GM23338 (cell line): Measurements from ENCODE around the gene F2RL3. TPM values are rescaled to one million over a fixed set of nuclear protein-coding genes. Genes with fewer than 3 reads are reported as not detected.

Source experiments
- ATAC-seq: fragments of 200-7000 bp; cut with Tn5 transposase; 3 replicates; pipeline ENCODE4 v1.9.1; 2020
- DNase-seq: peaks from one replicate; pipeline ENCODE4 v3.0.0-alpha.2; 2015; ENCODE audit warnings: low spot score
- H2AFZ ChIP-seq: fragments of 200-600 bp; sonication (generic); 2 replicates; pipeline ENCODE4 v1.8.0; 2016; ENCODE audit warnings: antibody characterized with exemption, mild to moderate bottlenecking, moderate library complexity
- H3F3A ChIP-seq: fragments of 200-600 bp; sonication (generic); replicated peaks from 2 replicates; pipeline ENCODE4 v1.8.0; 2017; ENCODE audit warnings: antibody characterized with exemption, mixed run types, low read depth
- H3K27ac ChIP-seq: fragments of 200-600 bp; sonication (generic); 2 replicates; pipeline ENCODE4 v1.6.1; 2016; ENCODE audit warnings: low read depth
- H3K27me3 ChIP-seq: fragments of 200-600 bp; sonication (generic); 2 replicates; pipeline ENCODE4 v1.8.0; 2016; ENCODE audit warnings: mild to moderate bottlenecking, mixed run types, moderate library complexity; ENCODE audit not compliant: insufficient read depth
- H3K36me3 ChIP-seq: fragments of 200-600 bp; sonication (generic); 2 replicates; pipeline ENCODE4 v1.8.0; 2016; ENCODE audit warnings: mild to moderate bottlenecking; ENCODE audit not compliant: insufficient read depth
- H3K4me1 ChIP-seq: fragments of 200-600 bp; sonication (generic); 2 replicates; pipeline ENCODE4 v1.8.0; 2016; ENCODE audit warnings: mild to moderate bottlenecking, moderate library complexity; ENCODE audit not compliant: insufficient read depth
- H3K4me2 ChIP-seq: fragments of 200-600 bp; sonication (generic); 2 replicates; pipeline ENCODE4 v1.7.1; 2017; ENCODE audit warnings: mixed run types
- H3K4me3 ChIP-seq: fragments of 200-600 bp; sonication (generic); 2 replicates; pipeline ENCODE4 v1.6.1; 2016; ENCODE audit warnings: mixed run types
- H3K79me2 ChIP-seq: fragments of 200-600 bp; sonication (generic); replicated peaks from 2 replicates; pipeline ENCODE4 v1.8.0; 2017; ENCODE audit warnings: mild to moderate bottlenecking; ENCODE audit not compliant: insufficient read depth
- H3K9me2 ChIP-seq: fragments of 200-600 bp; sonication (generic); 2 replicates; pipeline ENCODE4 v1.8.0; 2017; ENCODE audit not compliant: insufficient read depth
- H4K20me1 ChIP-seq: fragments of 200-600 bp; sonication (generic); replicated peaks from 2 replicates; pipeline ENCODE4 v1.8.0; 2017; ENCODE audit warnings: mild to moderate bottlenecking; ENCODE audit not compliant: insufficient read depth
- H3K27ac Mint-ChIP-seq: 2 replicates; pipeline ENCODE4 v1.8.0; 2020; ENCODE audit warnings: inconsistent platforms, mild to moderate bottlenecking, moderate library complexity, mixed read lengths
- H3K27me3 Mint-ChIP-seq: 3 replicates; pipeline ENCODE4 v1.8.0; 2022; ENCODE audit warnings: low read depth, mild to moderate bottlenecking, moderate library complexity, mixed read lengths, inconsistent platforms; ENCODE audit not compliant: insufficient read depth, poor library complexity
- H3K36me3 Mint-ChIP-seq: 3 replicates; pipeline ENCODE4 v1.8.0; 2021; ENCODE audit warnings: low read depth, mild to moderate bottlenecking, inconsistent platforms, moderate library complexity, mixed read lengths
- H3K4me1 Mint-ChIP-seq: 3 replicates; pipeline ENCODE4 v1.8.0; 2020; ENCODE audit warnings: mild to moderate bottlenecking, inconsistent platforms, mixed read lengths
- H3K4me3 Mint-ChIP-seq: 3 replicates; pipeline ENCODE4 v1.8.0; 2021; ENCODE audit warnings: moderate library complexity, mild to moderate bottlenecking, inconsistent platforms, mixed read lengths
- H3K9me3 Mint-ChIP-seq: 3 replicates; pipeline ENCODE4 v1.8.0; 2020; ENCODE audit warnings: moderate library complexity, mild to moderate bottlenecking, inconsistent platforms, mixed read lengths
- CREB1 ChIP-seq: fragments of 250-450 bp; sonication (Bioruptor Pico); IDR thresholded peaks from 2 replicates; pipeline ENCODE4 v1.5.0; 2020; ENCODE audit warnings: low read depth, mild to moderate bottlenecking, moderate library complexity
- EZH2 ChIP-seq: fragments of 200-600 bp; sonication (generic); IDR thresholded peaks from one replicate; pipeline ENCODE4 v1.8.0; 2017; ENCODE audit warnings: antibody characterized with exemption, mild to moderate bottlenecking, low read depth; ENCODE audit not compliant: unreplicated experiment
- EZH2phosphoT487 ChIP-seq: fragments of 200-600 bp; sonication (generic); IDR thresholded peaks from one replicate; pipeline ENCODE4 v1.8.1; 2018; ENCODE audit warnings: antibody characterized with exemption; ENCODE audit not compliant: unreplicated experiment
- NANOG ChIP-seq: IDR thresholded peaks from 2 replicates; pipeline ENCODE4 v1.6.1; 2016; ENCODE audit warnings: antibody characterized with exemption, borderline replicate concordance
- POLR2AphosphoS5 ChIP-seq: IDR thresholded peaks from 2 replicates; pipeline ENCODE4 v1.6.1; 2016; ENCODE audit warnings: antibody characterized with exemption, low read depth
- REST ChIP-seq: IDR thresholded peaks from one replicate; pipeline ENCODE4 v1.6.1; 2018; ENCODE audit warnings: antibody characterized with exemption; ENCODE audit not compliant: unreplicated experiment
- STAT1 ChIP-seq: IDR thresholded peaks from one replicate; pipeline ENCODE4 v1.6.1; 2016; ENCODE audit warnings: antibody characterized with exemption; ENCODE audit not compliant: unreplicated experiment
- ZNF462 ChIP-seq: fragments of 250-450 bp; sonication (Bioruptor Pico); IDR thresholded peaks from 2 replicates; pipeline ENCODE4 v1.5.0; 2020; ENCODE audit warnings: mild to moderate bottlenecking, moderate library complexity
- polyA plus RNA-seq: library from polyadenylated mRNA; unstranded; fragments of >200 nt; fragmentation: Nextera tagmentation; extraction: Ambion mirVana; gene quantifications from 2 replicates; pipeline ENCODE4 v1.2.1, GENCODE V29; 2016
- total RNA-seq: library from RNA; depleted of rRNA; stranded (reverse); fragments of >200 nt; shearing (Covaris generic); gene quantifications from 2 replicates; pipeline ENCODE4 v1.2.3, GENCODE V29; 2014

F2RL3 gene
- total and polyA plus RNA-seq, 2 experiments from 2014 or later, result not detected

DNA sequence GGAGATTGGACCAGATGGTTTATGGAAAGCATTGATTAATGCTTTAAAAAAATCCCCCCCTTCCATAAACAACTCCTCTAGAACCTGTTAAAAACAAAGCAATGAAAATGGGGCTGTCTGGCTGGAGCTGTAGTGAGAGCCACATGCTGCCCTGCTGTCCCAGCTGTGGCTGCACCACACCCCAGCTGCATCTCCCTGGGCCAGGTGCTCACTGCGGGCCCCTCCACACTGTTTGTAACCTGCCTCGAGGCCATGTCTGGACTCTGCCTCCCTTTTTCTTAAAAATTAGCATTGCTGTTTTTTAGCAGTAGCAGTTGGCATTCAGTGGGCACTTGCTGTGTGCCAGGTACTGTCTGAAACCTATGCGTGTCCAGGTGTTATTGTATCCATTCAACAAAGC is 15.2 kb upstream of the F2RL3 start:
- no peak; the same call in 2 of the 3 replicates for ATAC-seq
- Histone ChIP-seq H3K4me2 (no peak overlapping the region), H3K4me3 (no peak overlapping the region), H2AFZ (no peak overlapping the region), H3K27ac (0 out of 2 replicates have a peak overlapping the region, but pooled peaks have one; percentile 45), H3K4me1 (no peaks in the 10 kb centered on the region), H3K79me2 (peaks cover 15% of the 10 kb centered on the region), H3K9me2 (no peaks in the 10 kb centered on the region), H3K27me3 (no peaks in the 10 kb centered on the region), H3K36me3 (peaks cover 10% of the 10 kb centered on the region), H3F3A (no peaks in the 10 kb centered on the region), H4K20me1 (no peaks in the 10 kb centered on the region; the same call in 1 of the 2 replicates)
- no peak for DNase-seq
- TF ChIP-seq EZH2 (no peak), POLR2AphosphoS5 (no peak), NANOG (no peak), STAT1 (no peak), ZNF462 (CRISPR knock-in tag) (no peak)
- Mint-ChIP-seq H3K4me3 (no peak overlapping the region), H3K27me3 (peaks cover 9% of the 10 kb centered on the region), H3K9me3 (peaks cover 5% of the 10 kb centered on the region; the same call in 2 of the 3 replicates), H3K36me3 (peaks cover 60% of the 10 kb centered on the region), H3K4me1 (no peaks in the 10 kb centered on the region), H3K27ac (no peak overlapping the region)

- no peaks in the 10 kb centered on the region for H3K4me1 ChIP-seq
- no peaks in the 10 kb centered on the region for H3K4me1 Mint-ChIP-seq
- no peaks in the 10 kb centered on the region for H3K9me2 ChIP-seq
- H3K79me2 ChIP-seq, result peaks cover 15% of the 10 kb centered on the region
- H3F3A ChIP-seq, result no peaks in the 10 kb centered on the region
- peaks cover 9% of the 10 kb centered on the region for H3K27me3 Mint-ChIP-seq
- no peak overlapping the region for H3K4me3 ChIP-seq
- no peak for ATAC-seq
- H2AFZ ChIP-seq, result no peak overlapping the region
- no peaks in the 10 kb centered on the region; the same call in 1 of the 2 replicates for H4K20me1 ChIP-seq
- no peak for DNase-seq
- H3K27ac Mint-ChIP-seq, result peak overlapping the region; percentile 90
- no peak overlapping the region for H3K4me2 ChIP-seq
- peaks cover 65% of the 10 kb centered on the region for H3K36me3 Mint-ChIP-seq
- H3K27me3 ChIP-seq, result no peaks in the 10 kb centered on the region
- peak overlapping the region; percentile 45; the same call in 1 of the 2 replicates for H3K27ac ChIP-seq
- H3K9me3 Mint-ChIP-seq, result peaks cover 5% of the 10 kb centered on the region; the same call in 2 of the 3 replicates
- peaks cover 10% of the 10 kb centered on the region for H3K36me3 ChIP-seq
- no peak overlapping the region for H3K4me3 Mint-ChIP-seq
- TF ChIP-seq POLR2AphosphoS5 (no peak), CREB1 (CRISPR knock-in tag) (no peak), REST (no peak), EZH2phosphoT487 (no peak)
Observed at GRCh38 chr19:16874250-16874977, 14.4 kb upstream of the F2RL3 start.
